ENCODE results near the gene ANP32E.
"Not testable (repeated sequence)": the region's sequence is repeated elsewhere in the genome, so short reads cannot be mapped to it uniquely, and the experiment has no call there.

The ANP32E gene

GRCh38 chr1:150212070-150212469, 23.8 kb downstream of the ANP32E start:
- no peak for DNase-seq

GRCh38 chr1:150210706-150211105, 25.2 kb downstream of the ANP32E start:
- DNase-seq, result no peak

- no peak for DNase-seq
These were observed 25.8 kb downstream of the ANP32E start for GRCh38 chr1:150210091-150210490.

- DNase-seq, result not testable (repeated sequence)
These were observed 27.5 kb downstream of the ANP32E start for GRCh38 chr1:150208460-150208859.

- DNase-seq, result no peak
These were observed 28.5 kb downstream of the ANP32E start for GRCh38 chr1:150207281-150207971.

- no peak for DNase-seq
These were observed 39.5 kb downstream of the ANP32E start for GRCh38 chr1:150196417-150196816.

- DNase-seq, result peak; percentile 90
These were observed 41.4 kb downstream of the ANP32E start for GRCh38 chr1:150194381-150195031.

- DNase-seq, result peak; percentile 93
These were observed 43.9 kb downstream of the ANP32E start for GRCh38 chr1:150192012-150192411.

- no peak for DNase-seq
These were observed 48.4 kb downstream of the ANP32E start for GRCh38 chr1:150187560-150187931.

- peak; percentile 75 for DNase-seq
These were observed 48.9 kb downstream of the ANP32E start for GRCh38 chr1:150186789-150187559.

GRCh38 chr1:150186438-150186788, 49.5 kb downstream of the ANP32E start:
- DNase-seq, result not testable (repeated sequence)

- no peak for DNase-seq
These were observed 50.4 kb downstream of the ANP32E start for GRCh38 chr1:150185481-150185880.

- DNase-seq, result no peak
These were observed 52.9 kb downstream of the ANP32E start for GRCh38 chr1:150183061-150183460.

- DNase-seq, result no peak
These were observed 53.7 kb downstream of the ANP32E start for GRCh38 chr1:150182247-150182646.

GRCh38 chr1:150180474-150180873, 55.4 kb downstream of the ANP32E start:
- DNase-seq, result no peak

- no peak for DNase-seq
These were observed 56.0 kb downstream of the ANP32E start for GRCh38 chr1:150179867-150180266.

GRCh38 chr1:150178548-150178947, 57.4 kb downstream of the ANP32E start:
- DNase-seq, result no peak

GRCh38 chr1:150176593-150176992, 59.3 kb downstream of the ANP32E start:
- DNase-seq, result no peak

GRCh38 chr1:150173141-150173585, 62.7 kb downstream of the ANP32E start:
- DNase-seq, result no peak

- no peak for DNase-seq
These were observed 64.1 kb downstream of the ANP32E start for GRCh38 chr1:150171801-150172200.

GRCh38 chr1:150168960-150169601, 66.8 kb downstream of the ANP32E start:
- DNase-seq, result peak; percentile 64
